Ishikawa (cell line): ENCODE measurements around the gene ELL2.

Source experiments
- EGR1 ChIP-seq: IDR thresholded peaks from 2 replicates; pipeline ENCODE4 v1.6.1; 2012
- EP300 ChIP-seq: IDR thresholded peaks from 2 replicates; pipeline ENCODE4 v1.6.1; 2012; ENCODE audit warnings: borderline replicate concordance
- MAX ChIP-seq: IDR thresholded peaks from 2 replicates; pipeline ENCODE4 v1.6.1; 2012
- NFIC ChIP-seq: IDR thresholded peaks from 2 replicates; pipeline ENCODE4 v1.6.1; 2012
- TAF1 ChIP-seq: IDR thresholded peaks from 2 replicates; pipeline ENCODE4 v1.6.1; 2012; ENCODE audit warnings: low read depth, mild to moderate bottlenecking
- TF ChIP-seq, protein P1 (sequence below): IDR thresholded peaks from 2 replicates; pipeline ENCODE4 v1.6.1; 2012; ENCODE audit warnings: low read depth, mild to moderate bottlenecking
- TF ChIP-seq, protein P2 (sequence below): IDR thresholded peaks from 2 replicates; pipeline ENCODE4 v1.6.1; 2012

DNA sequence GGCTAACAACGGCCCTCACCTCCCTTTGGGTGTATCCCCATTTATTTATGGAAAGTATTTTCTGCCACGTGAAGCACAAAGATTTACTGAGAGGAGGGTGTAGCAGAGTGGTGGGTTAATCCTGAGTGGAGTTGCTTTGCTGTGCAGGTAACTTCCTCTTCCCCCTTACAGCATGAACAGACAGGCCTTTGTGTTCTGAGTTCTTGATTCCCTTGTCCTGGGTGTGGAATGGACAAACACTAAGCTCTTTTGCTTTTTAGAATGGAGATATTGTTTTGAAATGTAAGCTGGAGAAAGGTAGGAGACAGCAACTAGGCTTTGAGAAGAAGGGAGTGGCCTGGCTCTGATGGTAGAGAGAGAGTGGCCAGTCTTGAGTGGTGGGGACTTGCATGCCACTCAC is 122.0 kb downstream of the ELL2 start:
- TF ChIP-seq TAF1 (no peak), EGR1 (no peak), MAX (no peak), NFIC (no peak), EP300 (no peak)
- TF ChIP-seq, protein P1, sequence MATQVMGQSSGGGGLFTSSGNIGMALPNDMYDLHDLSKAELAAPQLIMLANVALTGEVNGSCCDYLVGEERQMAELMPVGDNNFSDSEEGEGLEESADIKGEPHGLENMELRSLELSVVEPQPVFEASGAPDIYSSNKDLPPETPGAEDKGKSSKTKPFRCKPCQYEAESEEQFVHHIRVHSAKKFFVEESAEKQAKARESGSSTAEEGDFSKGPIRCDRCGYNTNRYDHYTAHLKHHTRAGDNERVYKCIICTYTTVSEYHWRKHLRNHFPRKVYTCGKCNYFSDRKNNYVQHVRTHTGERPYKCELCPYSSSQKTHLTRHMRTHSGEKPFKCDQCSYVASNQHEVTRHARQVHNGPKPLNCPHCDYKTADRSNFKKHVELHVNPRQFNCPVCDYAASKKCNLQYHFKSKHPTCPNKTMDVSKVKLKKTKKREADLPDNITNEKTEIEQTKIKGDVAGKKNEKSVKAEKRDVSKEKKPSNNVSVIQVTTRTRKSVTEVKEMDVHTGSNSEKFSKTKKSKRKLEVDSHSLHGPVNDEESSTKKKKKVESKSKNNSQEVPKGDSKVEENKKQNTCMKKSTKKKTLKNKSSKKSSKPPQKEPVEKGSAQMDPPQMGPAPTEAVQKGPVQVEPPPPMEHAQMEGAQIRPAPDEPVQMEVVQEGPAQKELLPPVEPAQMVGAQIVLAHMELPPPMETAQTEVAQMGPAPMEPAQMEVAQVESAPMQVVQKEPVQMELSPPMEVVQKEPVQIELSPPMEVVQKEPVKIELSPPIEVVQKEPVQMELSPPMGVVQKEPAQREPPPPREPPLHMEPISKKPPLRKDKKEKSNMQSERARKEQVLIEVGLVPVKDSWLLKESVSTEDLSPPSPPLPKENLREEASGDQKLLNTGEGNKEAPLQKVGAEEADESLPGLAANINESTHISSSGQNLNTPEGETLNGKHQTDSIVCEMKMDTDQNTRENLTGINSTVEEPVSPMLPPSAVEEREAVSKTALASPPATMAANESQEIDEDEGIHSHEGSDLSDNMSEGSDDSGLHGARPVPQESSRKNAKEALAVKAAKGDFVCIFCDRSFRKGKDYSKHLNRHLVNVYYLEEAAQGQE = no peak
- TF ChIP-seq, protein P2, sequence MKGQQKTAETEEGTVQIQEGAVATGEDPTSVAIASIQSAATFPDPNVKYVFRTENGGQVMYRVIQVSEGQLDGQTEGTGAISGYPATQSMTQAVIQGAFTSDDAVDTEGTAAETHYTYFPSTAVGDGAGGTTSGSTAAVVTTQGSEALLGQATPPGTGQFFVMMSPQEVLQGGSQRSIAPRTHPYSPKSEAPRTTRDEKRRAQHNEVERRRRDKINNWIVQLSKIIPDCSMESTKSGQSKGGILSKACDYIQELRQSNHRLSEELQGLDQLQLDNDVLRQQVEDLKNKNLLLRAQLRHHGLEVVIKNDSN = no peak
